ENCODE results near the gene CGB3.
"Not testable (repeated sequence)": the region's sequence is repeated elsewhere in the genome, so short reads cannot be mapped to it uniquely, and the experiment has no call there.

Gene CGB3

DNA sequence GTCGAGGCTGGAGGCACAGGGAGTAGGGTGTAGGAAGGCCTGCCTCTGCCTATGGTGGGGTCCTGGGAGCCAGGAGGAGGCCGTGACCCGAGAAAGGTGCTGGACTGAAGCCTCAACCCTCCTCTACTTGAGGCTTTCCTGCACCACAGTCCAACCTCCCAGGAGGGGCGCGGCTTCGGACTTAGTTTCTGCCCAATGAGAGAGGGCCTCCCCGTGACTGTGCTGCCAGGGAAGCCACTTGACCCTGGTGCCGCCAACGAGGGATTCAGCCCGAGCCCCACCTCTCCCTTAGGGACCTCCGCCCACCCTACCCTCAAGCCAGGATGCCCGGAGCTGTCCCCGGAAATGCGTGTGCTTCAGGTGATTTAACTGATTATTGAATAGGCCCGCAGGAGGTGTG, at the start of gene CGB3:
CGB3 (minus strand) TSS at position 101 of the 400 bp plus-strand sequence. CDS start 362 bp downstream, outside the sequence.
- not testable (repeated sequence) for DNase-seq

DNA sequence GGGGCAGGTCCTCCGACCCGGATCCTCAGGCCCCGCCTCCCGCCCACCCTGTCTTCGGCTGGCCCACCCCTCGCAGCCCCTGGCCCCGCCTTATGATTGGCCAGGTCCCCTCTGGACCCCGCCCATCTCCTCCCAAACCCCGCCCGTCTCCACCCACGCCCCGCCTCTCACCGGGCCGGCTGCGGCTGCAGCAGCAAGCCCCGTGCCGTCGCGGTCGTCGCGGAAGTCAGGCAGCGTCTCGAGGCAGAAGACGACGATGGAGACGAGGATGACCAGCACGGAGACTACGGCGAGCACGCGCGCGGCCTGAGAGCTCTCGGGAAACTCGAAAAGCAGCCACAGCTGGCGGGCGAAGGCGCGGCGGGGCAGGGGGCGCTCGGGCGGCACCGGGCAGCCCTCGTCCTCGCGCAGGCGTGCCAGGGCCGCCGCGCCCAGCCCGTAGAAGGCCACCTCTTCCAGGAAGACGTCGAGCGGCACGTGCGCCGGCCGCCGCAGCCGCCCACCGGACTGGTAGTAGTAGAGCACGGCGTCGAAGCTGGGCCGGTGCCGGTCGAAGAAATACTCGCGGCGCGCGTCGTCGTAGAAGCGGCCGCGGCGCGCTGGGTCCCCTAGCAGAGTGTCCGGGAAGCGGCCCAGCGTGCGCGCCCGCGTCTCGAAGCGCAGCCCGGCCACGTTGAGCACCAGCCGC, 47.9 kb upstream of the CGB3 start:
- DNase-seq: no peak

DNA sequence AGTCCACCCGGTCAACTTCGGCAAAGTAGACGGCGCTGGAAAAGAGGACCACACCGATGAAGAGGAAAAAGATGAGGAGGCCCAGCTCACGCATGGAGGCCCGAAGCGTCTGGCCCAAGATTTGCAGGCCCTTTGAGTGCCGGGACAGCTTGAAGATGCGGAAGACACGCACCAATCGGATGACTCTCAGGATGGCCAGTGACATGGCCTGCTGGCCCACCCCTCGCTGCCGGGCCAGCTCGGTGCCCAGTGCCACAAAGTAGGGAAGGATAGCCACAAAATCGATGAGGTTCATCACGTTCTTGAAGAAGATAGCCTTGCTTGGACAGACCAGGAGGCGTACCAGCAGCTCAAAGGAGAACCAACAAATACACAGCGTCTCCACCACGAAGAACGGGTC, 46.3 kb upstream of the CGB3 start:
- no peak for DNase-seq

- DNase-seq: no peak
These were observed 44.9 kb upstream of the CGB3 start for GRCh38 chr19:49069026-49069425.

GRCh38 chr19:49067554-49067953, 43.4 kb upstream of the CGB3 start:
- no peak for DNase-seq

DNA sequence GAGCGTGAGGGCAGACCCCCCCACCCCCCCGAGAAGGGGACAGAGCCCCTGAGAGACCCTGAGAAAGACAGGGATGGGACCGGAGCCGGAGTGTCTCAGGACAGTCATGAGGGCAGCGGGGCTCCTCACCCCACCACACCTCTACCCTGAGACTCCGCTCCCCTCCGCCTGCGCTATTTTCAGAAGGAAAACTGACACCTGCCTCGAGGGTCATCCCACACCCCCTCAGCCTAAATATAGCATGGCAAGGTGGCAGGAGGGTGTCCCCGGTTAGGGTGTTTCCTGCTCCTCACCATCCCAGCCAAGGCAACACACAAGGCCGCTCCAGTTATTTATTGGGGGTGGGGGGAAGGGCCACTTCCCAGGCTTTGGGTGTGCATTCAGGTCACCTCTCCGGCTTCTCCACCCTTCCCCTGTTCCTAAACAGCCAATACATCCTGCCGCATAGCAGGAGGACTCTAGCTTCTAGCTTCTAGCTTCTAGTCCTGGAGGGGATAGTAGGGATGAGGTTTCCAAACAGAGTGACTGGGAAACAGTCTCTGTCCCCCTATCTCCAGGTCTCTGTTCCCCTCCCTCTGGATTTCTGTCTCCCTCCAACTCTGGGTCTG, 41.9 kb upstream of the CGB3 start:
- DNase-seq: no peak

DNA sequence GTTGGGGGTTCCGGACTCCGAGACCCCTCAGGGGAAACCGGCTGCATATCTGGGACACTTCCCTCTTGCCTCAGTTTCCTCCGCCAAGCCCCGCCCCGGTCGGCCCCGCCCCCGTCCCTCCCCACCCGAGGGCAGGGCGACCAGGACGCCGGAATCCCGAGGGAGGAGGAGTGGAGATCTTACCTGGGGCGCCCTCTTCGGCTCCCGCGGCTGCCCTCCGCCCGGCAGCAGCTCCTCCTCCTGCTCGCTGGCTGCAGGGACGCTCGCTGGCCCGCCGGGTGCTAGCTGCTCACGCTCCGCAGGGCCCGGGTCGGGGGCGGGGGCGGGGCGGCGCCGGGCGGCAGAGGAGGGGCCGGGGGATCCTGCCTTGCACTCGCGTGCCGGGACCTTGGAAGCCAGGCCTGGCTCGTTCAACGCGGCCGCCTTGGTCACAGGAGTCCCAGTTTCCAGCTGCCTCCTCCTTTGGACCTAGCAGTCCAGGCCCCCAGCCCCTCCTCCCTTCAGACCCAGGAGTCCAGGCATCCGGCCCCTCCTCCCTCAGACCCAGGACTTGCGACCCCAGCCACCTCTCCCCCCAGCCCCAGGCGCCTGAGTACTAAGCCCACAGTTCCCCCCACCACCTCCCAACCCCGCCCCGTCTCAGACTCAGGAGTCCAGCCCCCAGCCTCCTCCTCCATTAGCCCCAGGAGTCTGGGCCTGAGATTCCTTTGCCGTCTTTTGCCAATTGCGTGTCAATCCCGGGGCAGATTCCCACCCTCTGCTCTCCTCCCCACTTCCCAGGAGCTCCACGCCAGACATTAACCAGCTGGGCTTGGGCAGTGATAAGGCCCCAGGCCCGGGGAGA, 40.9 kb upstream of the CGB3 start, which contains the start of gene NTF4:
NTF4 (minus strand) TSS at position 51 of the 844 bp plus-strand sequence. CDS start 2,821 bp downstream, outside the sequence.
- peak; percentile 16 for DNase-seq

DNA sequence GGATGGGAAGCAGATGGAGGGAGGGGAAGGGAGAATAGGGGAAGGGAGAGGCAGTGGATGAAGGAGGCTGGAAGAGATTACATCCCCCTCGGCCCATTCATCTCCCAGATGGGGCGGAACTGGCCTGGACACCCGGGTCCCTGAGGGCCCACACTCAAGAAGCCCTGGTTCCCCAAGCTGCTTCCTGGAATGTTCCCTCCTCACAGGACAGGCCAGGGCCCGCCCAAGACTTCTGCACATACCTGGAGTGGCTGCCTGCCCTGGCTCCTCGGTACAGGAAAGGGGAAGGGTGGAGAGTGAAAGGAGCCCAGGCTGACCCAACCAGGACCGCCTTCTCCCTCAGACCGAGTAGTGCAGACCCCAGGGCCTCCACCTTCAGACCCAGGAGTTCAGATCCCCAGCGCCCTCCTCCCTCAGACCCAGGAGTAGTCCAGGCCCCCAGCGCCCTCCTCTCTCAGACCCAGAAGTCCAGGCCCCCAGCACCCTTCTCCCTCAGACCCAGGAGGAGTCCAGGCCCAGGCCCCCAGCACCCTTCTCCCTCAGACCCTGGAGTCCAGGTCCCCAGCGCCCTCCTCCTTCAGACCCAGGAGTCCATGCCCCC, 40.0 kb upstream of the CGB3 start:
- no peak for DNase-seq

DNA sequence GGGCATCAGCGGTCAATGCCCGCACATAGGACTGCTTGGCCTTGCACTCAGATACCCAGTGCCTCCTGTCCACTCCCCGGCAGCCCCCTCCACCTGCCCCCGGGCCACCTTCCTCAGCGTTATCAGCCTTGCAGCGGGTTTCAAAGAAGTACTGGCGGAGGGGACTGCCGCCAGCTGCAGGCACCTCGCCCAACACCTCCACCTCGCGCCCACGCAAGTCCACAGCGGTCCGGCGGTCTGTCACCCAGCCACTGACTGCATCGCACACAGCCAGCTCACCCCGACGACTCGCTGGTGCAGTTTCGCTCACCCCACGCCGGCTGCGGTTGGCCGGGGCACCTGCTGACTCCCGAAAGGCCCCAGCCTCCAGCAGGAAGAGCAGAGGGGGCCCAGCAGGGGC, 37.3 kb upstream of the CGB3 start:
- DNase-seq: no peak

GRCh38 chr19:49061000-49061399, 36.9 kb upstream of the CGB3 start:
- no peak for DNase-seq

DNA sequence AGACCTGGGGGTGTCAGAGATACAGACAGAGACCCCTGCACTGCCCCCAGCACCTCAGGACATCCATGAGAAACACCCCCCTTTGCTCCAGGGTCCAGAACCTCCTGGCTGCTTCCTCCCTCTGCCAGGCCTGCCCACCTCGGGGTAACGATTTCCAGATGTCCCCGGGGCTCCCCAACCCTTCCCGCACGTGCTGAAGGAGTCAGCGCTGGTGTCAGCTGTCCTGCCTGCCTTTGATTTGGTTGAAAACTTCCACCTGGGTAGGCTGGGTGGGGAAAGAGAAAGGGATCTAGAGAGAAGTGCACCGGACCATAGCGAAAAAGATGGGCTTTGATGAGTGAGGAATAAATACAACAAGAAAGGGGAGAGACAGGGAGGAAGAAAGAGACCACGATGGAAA, 34.9 kb upstream of the CGB3 start:
- no peak for DNase-seq

DNA sequence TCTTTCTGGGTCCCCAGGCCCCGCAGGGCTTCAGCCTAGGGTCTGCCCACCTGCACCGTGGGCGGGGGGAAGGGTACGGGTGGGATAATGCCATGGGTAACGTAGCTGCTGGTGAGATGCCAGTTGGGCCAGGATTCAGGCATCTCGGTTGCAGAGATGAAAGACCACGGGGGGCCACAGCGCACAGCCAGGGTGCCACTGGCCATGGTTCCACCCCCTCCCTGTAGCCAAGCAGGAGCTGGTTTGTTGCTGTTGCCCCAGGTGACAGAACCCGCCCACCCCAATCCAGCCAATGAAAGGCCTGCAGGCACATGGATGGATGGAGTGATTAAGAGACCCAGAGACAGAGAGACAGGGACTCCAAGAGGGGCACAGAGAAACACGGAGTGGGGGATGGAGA, 34.4 kb upstream of the CGB3 start:
- DNase-seq: no peak

DNA sequence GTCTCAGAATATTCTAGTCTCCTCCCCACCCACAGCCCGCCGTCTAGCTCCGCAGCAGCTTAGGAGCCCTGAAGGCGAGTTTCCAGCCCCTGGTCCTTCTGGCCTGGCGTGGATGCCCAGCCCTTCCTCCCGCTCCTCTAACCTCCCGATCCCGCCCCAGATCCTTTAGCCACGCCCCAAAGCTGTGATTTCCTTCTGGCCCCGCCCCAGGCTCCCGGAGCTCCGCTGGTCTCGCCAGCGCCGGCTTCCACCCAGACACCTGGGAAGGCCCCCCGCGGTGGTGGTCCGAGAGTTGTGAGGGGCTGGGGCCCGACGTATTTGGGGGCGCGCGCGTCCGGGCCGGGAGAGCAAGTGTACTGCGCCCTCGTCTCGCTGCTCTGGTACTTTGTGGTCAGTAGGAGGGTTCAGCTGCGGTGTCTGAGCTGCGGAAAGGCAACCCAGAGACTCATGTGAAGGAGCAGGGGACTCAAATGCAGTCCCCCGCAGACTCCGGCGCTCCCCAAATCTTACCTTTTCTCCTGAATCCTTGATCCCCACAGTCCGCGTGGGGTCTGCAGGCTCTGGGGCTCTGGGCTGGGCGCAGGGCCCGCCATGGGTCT, 33.6 kb upstream of the CGB3 start, which contains the start of gene CGB7:
CGB7 (minus strand) TSS at position 114 of the 599 bp plus-strand sequence. CDS start 2,374 bp downstream, outside the sequence.
- DNase-seq: peak; percentile 30

DNA sequence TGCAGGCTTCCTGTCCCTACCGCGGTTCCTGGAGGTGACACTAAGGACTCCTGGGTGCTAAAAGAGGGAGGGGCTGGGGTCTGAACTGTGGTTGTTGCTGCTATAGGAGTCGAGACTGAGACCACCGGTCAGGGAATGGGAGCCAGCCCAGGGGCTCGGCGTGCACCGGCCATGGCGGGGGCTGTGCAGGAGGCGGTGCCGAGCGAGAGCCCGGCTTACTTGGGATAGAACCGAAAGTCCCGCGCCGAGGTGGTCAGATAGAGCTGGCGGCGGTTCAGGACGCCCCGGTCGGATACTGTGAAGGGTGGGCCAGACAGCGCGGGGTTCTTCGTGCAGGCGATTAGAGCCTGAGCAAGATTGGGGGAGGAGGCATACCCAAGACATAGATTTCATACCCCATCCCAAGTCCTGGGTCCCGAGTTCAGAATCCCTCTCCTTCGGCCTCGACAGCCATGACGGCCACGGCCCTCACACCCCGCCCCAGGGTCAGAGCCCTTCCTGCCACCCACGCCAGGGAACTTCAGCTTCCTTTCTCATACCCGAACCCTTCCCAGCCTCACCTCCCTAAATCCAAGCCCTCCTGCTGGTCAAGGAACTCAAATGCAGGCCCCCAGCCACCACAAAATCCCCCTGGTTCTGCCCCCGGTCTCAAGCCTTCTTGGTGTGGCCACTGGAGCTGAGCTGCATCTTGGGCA, 32.9 kb upstream of the CGB3 start:
- DNase-seq: not testable (repeated sequence)

DNA sequence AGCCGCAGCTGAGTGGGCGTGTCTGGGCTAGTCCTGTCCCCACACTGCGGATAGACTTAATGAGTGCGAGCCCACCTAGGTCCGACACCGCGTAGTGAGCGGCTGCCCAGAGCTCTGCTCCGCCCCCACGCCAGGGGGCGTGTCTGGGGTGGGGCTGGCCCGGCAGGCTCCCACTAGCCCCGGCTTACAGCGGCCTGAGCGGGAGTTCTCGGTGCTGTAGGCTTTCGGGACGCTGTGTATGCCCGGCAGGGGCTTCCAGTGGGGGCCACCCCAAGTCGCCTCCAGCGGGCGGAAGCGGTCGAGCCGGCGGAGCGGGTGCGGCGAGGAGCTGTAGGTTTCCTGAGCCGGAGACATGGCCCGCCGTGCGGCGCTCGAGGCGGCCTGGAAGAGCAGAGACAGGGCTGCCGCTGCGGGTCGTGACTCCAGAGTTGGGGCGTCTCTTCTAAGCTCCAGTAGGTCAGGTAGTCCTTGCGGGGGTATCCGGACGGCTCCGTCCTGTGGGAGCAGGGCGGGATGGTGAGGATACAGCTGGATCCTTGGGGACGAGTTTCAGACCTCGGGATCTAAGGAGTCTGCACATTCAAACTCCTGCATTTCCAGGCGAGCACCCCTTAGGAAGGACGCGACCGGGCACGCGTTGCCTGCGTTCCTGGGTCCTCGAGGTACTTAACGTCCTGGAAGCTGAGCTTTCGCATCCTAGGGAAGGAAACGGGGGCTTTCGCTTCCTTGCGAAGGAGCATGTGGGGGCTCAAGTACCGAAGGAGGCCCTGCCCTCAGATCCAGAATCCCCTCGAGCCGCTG, 32.2 kb upstream of the CGB3 start:
- peak; percentile 46 for DNase-seq

DNA sequence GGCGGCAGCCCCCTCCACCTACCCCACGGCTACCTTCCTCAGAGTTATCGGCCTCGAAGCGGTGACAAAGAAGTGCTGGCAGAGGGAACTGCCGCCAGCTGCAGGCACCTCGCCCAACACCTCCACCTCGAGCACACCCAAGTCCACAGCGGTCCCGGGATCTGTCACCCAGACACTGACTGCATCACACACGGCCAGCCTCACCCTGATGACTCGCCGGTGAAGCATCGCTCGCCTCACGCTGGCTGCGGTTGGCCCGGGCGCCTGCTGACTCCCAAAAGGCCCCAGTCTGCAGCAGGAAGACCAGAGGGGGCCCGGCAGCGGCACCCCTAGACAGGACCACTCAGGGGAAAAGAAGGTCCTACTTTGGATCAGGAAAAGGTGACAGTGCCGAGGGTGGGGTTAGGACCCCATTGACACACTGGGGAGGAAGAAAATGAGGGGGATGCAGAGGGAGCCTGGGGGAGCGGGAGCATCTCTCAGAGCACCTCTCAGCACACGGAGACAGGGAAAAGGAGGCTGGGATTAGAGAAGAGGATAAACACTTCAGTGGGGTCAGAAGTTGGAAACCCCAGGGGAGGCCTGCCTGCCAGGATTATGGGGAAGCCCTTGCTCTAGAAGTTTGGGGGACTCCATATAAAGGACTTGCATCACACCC, 26.4 kb upstream of the CGB3 start:
- DNase-seq: not testable (repeated sequence)

DNA sequence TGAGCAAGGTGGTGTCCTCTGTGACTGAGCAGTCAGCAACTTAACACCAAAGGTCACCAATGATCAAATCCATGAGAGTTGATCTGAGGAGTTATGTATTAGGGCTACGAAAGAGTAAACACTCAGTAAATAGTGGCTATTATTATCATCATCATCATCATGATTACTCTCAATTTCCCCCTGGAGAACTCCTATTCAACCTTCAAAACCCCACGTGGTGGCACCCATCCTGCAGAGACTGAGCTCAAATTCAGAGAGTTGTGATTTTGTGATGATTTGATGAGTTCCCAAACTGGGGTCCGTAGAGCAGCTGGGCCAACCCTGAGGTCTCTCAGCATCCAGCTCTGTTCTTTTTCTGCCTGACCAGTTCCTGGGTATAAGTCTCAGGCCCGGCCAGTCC, 25.7 kb upstream of the CGB3 start:
- DNase-seq: not testable (repeated sequence)

DNA sequence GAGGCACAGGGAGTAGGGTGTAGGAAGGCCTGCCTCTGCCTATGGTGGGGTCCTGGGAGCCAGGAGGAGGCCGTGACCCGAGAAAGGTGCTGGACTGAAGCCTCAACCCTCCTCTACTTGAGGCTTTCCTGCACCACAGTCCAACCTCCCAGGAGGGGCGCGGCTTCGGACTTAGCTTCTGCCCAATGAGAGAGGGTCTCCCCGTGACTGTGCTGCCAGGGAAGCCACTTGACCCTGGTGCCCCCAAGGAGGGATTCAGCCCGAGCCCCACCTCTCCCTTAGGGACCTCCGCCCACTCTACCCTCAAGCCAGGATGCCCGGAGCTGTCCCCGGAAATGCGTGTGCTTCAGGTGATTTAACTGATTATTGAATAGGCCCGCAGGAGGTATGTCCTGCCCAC, 24.9 kb upstream of the CGB3 start, which contains the start of gene CGB8:
CGB8 (minus strand) TSS at position 101 of the 400 bp plus-strand sequence. CDS start 372 bp downstream, outside the sequence.
- not testable (repeated sequence) for DNase-seq

GRCh38 chr19:49043548-49043947, 19.4 kb upstream of the CGB3 start, which contains the start of gene CGB5:
Gene CGB5 (plus strand): TSS chr19:49043848. CDS start chr19:49044210, 362 bp downstream.
- not testable (repeated sequence) for DNase-seq

DNA sequence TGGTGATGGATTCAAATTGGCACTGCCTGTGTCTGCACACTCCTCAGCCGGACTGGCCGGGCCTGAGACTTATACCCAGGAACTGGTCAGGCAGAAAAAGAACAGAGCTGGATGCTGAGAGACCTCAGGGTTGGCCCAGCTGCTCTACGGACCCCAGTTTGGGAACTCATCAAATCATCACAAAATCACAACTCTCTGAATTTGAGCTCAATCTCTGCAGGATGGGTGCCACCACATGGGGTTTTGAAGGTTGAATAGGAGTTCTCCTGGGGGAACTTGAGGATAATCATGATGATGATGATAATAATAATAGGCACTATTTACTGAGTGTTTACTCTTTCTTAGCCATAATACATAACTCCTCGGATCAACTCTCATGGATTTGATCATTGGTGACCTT, 18.5 kb upstream of the CGB3 start:
- DNase-seq: not testable (repeated sequence)

All from NCI-H1436 (cell line).